GM18498 (cell line): ENCODE measurements around the gene RFPL2.
"Not testable (repeated sequence)": the region's sequence is repeated elsewhere in the genome, so short reads cannot be mapped to it uniquely, and the experiment has no call there.

Experiments used
- ATAC-seq: cut with Tn5 transposase; IDR thresholded peaks from one replicate; pipeline ENCODE4 v1.9.1; 2021; ENCODE audit warnings: mild to moderate bottlenecking, moderate library complexity; ENCODE audit not compliant: unreplicated experiment

RFPL2 gene

DNA sequence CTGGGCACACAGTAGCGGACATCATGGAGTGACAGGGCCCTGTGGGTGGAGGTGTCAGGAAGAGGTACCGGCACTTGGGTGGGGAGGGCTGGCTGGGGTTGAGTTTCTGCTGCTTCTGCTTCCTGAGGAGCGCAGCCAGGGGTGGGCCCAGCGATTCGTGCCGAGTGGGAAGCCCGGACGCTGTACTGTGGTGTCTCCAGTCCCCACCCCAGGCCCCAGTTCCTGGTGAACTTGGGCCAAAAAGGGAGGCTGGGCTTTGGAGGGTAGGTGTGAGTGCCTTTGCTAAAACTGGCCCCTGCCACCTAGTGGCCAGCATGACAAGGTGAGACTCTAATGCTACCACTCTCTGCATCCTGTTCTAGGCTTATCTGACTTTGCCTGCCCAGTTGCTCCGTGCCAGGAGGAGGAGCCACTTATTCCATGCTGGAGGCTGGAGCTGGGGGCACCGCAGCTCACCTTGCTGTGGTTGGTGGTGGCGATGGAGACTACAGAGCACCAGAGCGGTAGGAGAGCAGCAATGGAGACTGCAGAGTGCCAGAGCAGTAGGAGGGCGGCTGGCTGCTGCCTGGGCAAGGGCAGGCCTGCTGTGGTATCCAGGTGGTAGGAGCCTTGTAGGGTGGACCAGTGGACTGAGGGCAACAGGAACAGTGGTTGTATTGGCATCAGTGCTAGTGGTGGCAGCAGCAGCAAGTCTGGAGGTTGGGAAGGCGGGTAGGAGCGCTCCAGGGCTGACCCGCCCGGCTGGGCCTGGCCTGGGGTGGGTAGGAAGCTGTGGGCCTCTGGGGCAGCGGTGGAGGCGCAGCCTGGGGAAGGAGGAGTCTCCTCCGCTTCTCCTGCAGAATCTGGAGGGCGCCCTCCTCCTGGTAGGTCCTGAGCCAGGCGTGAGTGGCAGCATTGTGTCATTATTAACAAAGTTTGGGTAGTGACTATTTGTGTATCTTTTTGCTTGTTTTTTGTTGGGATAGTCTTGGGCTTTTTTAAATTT lies 2.2 kb upstream of the RFPL2 start:
- no peak for ATAC-seq

DNA sequence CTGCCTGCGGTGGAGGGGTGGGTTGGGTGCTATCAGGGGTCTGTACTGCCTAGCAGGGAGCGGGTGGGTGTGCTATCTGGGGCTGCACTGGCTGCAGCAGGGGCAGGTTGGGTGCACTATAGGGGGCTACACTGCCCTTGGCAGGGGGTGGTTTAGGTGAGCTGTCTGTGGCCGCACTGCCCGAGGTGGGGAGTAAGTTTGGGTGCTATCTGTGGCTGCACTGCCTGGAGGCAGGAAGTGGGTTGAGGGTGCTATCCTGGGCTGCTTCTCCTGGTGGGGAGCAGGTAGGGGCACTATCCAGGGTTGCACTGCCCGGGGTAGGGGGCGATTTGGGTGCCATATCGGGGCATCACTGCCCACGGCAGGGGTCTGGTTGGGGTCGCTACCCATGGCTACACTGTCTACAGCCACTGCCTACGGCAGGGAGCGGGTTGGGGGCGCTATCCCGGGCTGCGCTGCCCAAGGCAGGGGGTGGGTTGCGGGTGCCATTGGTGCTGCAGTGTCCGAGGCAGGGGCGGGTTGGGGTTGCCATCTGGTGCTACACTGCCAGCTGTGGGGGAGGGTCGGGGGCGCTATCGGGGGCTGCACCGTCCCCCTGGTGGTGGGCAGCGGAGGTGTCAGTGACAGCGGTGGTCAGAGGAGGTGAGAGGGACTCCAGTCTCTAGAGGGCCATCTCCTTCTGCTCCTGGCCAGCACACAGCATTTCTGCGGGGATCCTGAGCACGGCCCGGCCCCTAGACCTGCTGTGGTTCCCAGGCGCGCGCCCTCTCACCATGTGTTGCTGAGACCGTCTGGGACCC lies 1.3 kb upstream of the RFPL2 start:
- ATAC-seq = no peak

DNA sequence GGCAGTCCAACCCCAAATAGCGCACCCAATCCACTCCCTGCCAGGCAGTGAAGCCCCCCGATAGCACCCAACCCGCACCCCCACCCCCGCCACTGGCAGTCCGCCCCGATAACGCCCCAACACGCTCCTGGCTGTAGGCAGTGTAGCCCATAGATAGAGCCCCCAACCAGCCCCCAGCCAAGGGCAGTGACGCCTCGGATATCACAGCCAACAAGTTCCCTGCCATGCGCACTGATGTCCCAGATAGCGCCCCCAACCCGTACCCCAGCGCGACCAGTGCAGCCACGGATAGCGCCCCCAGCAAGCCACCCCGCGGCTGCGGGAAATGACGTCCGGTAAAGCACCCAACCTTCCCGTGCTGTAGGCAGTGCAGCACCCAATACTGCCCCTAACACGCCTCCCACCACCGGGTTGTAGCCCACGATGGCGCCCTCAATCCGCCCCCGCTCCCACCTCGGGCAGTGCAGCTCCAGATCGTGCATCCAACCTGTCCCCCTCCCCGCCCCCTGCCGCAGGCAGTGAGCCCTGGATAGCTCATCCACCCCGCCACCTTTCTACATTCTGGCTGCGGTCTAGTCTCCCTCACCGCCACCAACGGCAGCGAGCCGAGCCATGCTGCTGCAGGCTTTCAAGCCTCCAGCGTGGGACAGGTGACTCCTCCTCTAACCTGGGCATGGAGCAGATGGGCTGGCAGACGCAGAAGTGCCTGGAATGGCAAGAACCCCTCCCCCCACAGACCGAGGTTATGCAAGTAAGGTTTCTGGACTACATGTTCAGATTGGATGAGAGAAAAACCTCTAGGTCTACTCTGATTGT lies 625 bp downstream of the RFPL2 start:
- ATAC-seq = no peak

DNA sequence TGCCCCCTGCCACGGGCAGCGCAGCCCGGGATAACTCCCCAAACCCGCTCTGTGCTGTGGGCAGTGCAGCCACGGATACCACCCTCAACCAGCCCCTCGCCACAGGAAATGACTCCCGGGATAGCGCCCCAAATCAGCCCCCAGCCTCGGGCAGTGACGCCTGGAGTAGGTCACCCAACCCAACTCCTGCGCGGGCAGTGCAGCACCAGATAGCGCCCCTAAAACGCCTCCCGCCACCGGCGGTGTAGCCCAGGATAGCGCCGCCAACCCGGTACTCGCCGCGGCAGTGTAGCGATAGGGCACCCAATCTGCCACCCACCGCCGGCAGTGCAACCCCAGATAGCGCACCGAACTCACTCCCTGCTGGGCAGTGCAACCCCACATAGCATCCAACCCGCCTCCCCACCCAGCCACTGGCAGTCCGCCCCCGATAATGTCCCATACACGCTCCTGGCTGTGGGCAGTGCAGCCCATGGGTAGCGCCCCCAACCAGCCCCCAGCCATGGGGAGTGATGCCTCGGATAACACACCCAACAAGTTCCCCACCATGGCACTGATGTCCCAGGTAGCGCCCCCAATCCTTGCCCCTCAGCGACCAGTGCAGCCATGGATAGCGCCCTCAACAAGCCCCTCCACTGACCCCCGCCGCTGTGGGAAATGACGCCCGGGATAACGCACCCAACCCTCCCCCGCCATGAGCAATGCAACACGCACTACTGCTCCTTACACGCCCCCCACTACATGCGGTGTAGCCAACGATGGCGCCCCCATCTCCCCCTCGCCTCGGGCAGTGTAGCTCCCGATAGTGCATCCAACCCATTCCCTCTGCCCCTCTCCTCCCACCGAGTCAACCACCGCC lies 1.5 kb downstream of the RFPL2 start:
- ATAC-seq = no peak

DNA sequence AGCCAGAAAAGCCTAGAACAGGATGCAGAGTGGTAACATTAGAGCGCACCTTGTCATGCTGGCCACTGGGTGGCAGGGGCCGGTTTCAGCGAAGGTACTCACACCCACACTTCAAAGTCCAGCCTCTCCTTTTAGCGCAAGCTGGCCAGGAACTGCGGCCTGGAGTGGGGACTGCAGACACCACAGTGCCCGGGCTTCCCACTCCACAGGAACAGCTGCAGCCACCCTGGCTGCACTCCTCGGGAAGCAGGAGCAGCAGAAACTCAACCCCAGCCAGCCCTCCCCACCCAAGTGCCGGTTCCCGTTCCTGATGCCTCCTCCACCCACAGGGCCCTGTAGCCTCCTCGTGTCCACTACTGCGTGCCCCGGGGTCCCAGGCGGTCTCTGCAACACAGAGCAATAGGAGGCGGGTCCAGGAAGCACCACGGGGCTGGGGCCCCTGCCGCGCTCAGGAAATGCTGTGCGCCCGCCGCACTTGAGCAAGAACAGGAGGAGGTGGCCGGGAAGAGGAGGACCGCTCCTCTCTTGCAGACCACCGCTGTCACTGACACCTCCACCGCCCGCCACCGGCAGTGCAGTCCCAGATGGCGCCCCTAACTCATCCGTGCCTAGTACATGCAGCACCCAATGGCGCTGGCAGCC lies 2.2 kb downstream of the RFPL2 start:
- ATAC-seq = no peak

DNA sequence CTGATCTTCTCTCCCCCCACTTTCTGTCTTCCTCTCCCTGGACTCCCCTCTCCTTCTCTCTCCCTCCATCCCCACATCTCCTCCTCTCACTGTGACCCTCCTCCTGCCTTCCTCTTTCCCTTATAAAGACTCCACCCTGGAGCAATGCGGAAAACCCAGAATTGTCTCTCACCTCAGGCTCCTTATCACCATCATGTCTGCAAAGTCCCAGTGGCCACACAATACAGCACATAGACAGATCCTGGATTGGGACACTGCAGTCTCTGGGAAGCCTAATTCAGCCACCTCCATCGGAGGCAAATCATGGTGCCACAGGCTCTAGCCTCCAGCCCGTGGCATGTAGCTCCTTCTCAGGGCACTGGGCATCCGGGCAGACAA lies 2.7 kb downstream of the RFPL2 start:
- ATAC-seq = no peak

DNA sequence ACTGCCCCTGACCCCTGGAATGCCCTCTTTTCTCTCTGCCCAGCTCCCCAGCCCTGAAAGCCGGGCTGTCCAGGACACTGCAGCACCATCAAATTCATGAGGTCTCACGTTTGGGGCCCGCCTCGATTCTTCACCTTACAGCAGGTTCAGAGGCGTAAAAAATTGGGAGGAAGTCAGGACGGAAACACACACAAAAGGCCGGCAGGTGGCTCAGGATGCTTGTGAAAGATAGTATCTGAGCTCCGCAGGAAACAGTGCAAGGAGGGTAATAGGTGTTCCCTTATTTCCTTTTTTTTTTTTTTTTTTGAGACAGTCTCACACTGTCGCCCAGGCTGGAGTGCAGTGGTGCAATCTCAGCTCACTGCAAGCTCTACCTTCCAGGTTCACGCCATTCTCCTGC lies 4.1 kb downstream of the RFPL2 start:
- ATAC-seq = no peak

DNA sequence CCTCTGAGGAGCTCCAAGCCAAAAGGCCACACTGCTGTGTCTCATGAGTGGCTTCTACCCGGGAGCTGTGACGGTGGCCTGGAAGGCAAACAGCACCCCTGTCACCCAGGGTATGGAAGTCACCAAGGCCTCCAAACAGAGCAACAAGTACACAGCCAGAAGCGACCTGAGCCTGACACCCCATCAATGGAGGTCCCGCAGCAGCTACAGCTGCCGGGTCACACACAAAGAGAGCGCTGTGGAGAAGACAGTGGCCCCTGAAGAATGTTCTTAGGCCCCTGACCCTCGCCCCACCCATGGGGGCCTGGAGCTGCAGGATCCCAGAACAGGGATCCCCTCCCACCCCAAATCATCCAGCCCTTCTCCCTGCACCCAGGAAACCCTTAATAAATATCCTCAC lies 4.9 kb downstream of the RFPL2 start:
- ATAC-seq = no peak

DNA sequence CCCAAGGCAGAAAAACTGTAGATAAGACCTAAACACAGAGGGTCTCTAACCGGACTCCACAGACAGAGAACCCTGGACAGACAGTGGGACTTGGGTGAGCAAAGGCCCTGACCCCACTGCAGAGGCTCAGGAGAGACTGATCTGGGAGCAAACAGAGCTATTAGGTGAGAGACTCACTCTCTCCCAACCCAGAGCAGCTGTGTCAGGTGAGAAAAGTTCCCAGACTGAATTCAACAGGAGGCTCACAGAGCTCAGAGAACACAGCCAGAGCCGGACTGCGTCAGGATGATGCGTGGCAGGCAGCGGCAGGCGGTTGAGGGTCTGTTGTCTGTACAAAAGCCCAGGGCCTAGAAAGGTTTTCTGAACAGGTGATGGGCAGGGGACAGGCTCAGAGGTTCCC lies 5.5 kb downstream of the RFPL2 start:
- no peak for ATAC-seq

DNA sequence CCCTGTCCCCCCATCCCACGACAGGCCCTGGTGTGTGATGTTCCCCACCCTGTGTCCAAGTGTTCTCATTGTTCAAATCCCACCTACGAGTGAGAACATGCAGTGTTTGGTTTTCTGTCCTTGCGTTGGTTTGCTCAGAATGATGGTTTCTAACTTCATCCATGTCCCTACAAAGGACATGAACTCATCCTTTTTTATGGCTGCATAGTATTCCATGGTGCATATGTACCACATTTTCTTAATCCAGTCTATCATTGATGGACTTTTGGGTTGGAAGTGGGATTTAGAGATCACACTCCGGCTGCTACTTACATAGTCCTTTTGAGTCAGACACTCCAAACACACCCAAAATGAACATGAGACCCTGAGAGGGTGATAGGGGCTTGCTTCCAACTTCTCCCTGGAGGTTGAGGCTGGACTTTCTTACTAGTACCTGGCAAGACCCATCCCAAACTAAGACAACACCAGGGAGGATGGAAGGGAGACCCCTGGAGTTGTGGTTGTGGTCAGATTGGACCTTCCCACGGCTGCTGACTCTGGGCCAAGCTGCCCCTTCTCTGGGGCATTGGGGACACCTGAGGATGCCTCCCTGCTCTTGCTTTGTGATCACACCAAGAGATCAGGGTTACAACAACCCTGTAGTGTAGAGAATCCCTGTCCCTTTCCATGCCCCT lies 7.2 kb downstream of the RFPL2 start:
- not testable (repeated sequence) for ATAC-seq

DNA sequence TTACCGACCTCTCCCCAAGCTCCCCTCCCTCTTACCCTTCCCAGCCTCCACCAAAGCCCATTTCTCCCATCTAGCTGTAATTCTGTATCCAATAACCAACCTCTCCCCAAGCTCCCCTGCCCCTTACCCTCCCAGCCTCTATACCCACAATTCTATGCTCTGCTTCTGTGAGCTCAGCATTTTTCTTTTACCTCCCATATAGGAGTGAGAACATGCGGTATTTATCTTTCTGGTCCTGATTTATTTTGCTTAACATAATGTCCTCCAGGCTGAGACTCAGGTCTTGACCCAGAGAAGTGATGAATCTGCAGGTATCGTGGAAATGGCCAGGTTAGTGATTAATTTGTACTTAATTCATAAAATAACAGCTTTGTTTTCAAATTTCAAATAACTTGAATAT lies 9.0 kb downstream of the RFPL2 start:
- ATAC-seq = not testable (repeated sequence)

DNA sequence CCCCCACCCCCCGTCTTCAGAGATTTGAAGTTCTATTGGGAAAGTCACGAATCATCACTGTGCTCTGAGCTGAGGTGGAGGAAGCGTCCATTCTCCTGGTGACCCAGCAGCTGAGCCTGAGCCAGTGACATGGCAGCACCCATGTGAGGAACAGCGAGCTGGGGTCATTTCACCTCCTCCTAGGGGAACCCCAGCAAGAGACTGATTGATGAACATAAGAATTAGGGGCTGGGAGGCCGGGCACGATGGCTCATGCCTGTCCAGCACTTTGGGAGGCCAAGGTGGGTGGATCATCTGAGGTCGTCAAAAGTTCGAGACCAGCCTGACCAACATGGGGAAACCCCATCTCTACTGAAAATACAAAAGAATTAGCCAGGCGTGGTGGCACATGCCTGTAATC lies 11.5 kb downstream of the RFPL2 start:
- ATAC-seq = not testable (repeated sequence)

DNA sequence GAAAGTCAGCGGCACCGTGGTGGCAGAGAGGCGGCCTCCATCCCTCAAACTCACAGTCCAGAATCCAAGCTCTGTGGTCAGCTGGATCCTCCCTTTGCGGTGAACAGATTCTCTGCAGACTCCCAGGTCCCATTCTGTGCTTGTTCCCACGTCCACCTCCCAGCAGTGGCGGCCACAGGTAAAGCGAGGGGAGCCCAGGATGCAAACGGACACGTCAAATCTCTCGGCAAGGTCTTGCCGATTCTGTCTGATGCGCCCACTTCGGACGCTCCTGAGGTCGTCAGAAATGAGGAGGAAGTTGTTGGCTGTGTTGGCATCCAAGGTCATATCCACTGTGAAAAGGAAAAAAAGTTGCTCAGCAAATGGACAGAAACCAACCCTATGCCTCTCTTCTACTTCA lies 13.9 kb downstream of the RFPL2 start:
- ATAC-seq = not testable (repeated sequence)

DNA sequence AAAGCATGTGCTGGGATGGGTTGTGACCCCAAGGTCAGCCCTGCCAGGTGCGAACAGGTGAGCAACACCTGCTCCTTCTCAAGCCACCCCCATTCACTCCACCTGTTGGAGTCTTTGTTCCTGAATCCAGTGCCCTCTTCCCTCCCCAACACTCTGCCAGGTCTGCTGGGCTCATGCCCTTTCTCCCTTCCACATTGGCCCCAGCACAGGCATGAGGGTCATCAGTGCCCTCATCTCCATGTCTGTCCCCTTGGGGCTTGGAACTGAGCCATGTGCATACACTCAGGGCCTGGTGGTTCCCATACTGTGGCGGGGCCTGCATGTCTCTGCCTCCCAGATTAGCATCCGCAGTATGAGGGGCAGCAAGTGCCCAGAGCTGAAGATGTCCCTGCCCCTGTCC lies 19.1 kb downstream of the RFPL2 start:
- no peak for ATAC-seq

DNA sequence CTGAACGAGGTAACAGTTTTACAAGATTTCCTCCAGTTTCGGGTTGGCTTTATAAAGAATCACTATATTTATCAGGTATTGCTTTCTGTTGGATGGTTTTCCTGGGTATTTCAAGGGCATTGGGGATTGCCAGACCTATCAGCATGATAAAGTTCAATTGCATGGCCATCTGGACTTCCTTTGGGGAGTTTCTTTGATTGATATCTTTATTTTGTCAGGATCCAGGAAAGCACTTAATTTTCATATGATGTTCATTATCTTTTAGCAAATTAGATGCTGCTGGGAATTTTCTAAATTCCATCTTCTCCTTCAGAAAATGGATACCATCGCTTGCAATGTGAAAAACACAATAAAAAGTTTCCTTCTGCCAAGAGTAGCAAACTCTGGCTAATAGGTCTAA lies 21.2 kb downstream of the RFPL2 start:
- ATAC-seq = no peak

DNA sequence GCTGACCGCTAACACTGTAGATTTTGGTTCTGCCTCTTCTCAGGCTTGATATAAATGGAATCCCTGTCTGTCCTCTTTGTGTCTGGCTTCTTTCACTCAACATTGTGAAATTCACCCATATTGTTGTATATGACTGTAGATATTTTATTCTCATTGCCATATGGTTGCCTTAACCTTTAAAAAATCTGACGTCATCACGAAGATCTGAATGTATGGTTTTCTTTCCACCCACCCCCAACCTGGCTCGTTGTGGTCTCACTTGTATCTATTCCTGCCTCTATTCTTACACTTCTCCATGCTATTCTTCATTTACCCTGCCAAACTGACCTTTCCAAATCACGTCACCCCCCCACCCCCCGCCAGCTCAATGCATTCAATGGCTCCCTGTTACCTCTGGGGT lies 23.8 kb downstream of the RFPL2 start:
- no peak for ATAC-seq

DNA sequence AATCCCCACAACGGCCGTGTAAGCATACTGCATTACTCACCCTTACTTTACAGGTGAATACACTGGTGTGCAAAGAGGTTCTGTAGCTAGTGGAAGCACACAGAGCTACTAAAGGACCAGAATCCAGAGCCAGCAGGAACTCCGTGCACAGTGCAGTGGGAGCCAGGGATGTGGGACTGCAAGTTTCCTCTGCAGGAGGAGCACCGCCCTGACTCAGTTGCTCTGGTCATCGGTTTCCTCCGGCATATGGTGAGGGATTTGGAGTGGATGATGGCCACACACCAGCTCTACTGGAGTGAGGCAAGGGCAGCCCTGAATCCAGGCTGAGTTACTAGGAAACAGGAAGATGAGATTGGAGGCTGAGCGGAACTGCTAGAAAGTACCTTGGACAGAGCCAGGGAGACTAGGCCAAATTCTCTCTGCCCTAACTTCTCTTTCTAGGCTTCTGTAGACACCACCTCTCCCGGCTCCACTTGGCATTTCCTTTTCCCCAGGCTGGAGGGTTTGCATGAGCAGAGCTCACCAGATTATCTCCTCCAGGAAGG lies 27.6 kb downstream of the RFPL2 start:
- no peak for ATAC-seq

DNA sequence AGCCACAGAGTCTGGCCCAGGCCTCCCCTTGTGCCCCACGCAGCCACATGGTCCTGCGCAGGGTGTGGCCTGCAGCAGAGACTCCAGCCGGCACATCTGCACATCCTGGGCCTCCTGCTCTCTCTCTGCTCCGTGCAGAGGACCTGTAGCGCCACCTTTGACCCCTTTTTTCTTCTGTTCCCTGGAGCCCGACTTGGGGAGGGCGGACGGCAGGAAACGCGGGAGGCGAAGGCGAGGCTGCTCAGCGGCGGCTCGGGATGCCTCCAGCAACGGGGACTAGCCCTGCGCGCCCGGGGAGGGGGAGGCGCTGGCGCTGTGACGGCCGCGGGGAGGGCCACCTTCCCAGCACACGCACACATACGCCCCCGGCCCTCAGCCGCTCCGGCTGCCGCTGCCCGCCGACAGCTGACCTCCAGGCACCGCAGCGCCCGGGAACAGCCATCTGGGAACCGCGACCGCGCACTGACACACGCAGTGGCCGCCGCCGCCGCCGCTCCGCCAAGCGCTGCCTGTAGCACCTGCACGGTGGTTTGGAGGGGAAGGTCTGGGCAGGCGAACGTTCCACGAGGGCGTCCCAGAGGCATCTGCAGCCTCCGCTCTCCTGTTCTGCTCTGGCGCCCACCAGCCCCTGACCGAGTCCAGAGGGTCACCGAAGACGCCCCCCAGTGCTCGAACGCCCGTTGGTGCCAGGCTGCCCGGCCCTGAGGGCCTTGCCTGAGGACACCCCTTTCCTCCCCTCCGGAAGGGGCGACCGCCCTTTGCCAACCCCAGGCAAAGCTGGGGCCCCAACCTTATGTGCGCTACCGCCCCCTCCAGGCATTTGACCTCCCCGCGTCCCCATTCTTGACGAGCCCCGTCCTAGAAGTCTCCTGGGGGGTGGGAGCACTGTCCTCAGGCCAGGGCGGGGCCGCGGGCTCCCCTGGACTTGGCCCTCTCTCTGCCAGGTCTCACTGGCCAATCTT lies 28.9 kb downstream of the RFPL2 start:
- ATAC-seq = no peak
